PC-9 (cell line): ENCODE data around the gene LRMDA. TPM values are rescaled to one million over a fixed set of nuclear protein-coding genes. Genes with fewer than 3 reads are reported as not detected.

Source experiments
- BruUV-seq: library from RNA; stranded (reverse); fragments of 400-500 nt; replicated peaks from 2 replicates; lab custom pipeline; 2021; lab: Mats Ljungman, UMichigan
- CTCF ChIA-PET: fragments of 300-600 bp; sonication (Branson Sonifier 250); formaldehyde crosslinking; loops from one replicate; lab custom pipeline; 2022; ENCODE audit warnings: antibody characterized with exemption; lab: Charles Lee
- POLR2A ChIA-PET: fragments of 300-600 bp; sonication (Branson Sonifier 250); formaldehyde crosslinking; loops from one replicate; lab custom pipeline; 2022; ENCODE audit warnings: antibody characterized with exemption; ENCODE audit not compliant: unreplicated experiment; lab: Charles Lee
- DNase-seq, 2 experiments: peaks; one replicate each; pipeline versions ENCODE4 v3.0.0 to v3.0.0-alpha.2; 2015 to 2022; ENCODE audit warnings: mixed read lengths in 1 of 2
- H2AFZ ChIP-seq: fragments of 200-600 bp; sonication (generic); 2 replicates; pipeline ENCODE4 v1.8.1; 2017; ENCODE audit warnings: antibody characterized with exemption
- H3F3A ChIP-seq: fragments of 200-600 bp; sonication (generic); 2 replicates; pipeline ENCODE4 v1.8.1; 2017; ENCODE audit warnings: antibody characterized with exemption, mild to moderate bottlenecking, low read depth; ENCODE audit not compliant: insufficient read depth
- H3K27ac ChIP-seq: fragments of 200-600 bp; sonication (generic); 2 replicates; pipeline ENCODE4 v1.6.1; 2016; ENCODE audit warnings: mixed run types
- H3K27me3 ChIP-seq: fragments of 200-600 bp; sonication (generic); 2 replicates; pipeline ENCODE4 v1.6.1; 2016; ENCODE audit warnings: low read depth, mixed run types; ENCODE audit not compliant: insufficient read depth
- H3K36me3 ChIP-seq: fragments of 200-600 bp; sonication (generic); 2 replicates; pipeline ENCODE4 v1.6.1; 2016; ENCODE audit warnings: low read depth, mixed run types
- H3K4me1 ChIP-seq: fragments of 200-600 bp; sonication (generic); replicated peaks from 2 replicates; pipeline ENCODE4 v1.6.1; 2016; ENCODE audit warnings: mixed run types; ENCODE audit not compliant: insufficient read depth
- H3K4me2 ChIP-seq: fragments of 200-600 bp; sonication (generic); 2 replicates; pipeline ENCODE4 v1.6.1; 2017; ENCODE audit warnings: mixed run types
- H3K4me3 ChIP-seq: fragments of 200-600 bp; sonication (generic); 2 replicates; pipeline ENCODE4 v1.6.1; 2016; ENCODE audit warnings: mixed run types
- H3K79me2 ChIP-seq: fragments of 200-600 bp; sonication (generic); 2 replicates; pipeline ENCODE4 v1.6.1; 2017; ENCODE audit warnings: low read depth, mixed run types
- H3K9me2 ChIP-seq: fragments of 200-600 bp; sonication (generic); 2 replicates; pipeline ENCODE4 v1.8.1; 2017; ENCODE audit warnings: mild to moderate bottlenecking; ENCODE audit not compliant: insufficient read depth
- H3K9me3 ChIP-seq: fragments of 200-600 bp; sonication (generic); 2 replicates; pipeline ENCODE4 v1.8.1; 2016; ENCODE audit warnings: low read depth; ENCODE audit not compliant: insufficient read depth
- H4K20me1 ChIP-seq: fragments of 200-600 bp; sonication (generic); 2 replicates; pipeline ENCODE4 v1.8.1; 2017; ENCODE audit not compliant: insufficient read depth
- EZH2 ChIP-seq: fragments of 200-600 bp; sonication (generic); IDR thresholded peaks from 2 replicates; pipeline ENCODE4 v1.8.0; 2017; ENCODE audit warnings: antibody characterized with exemption, low read depth
- intact Hi-C: fragments of 100-400 bp; cut with micrococcal nuclease; formaldehyde crosslinking; loops from one replicate; pipeline ENCODE4 v1.10.0; 2022; ENCODE audit not compliant: unreplicated experiment
- total RNA-seq: library from RNA; stranded (reverse); gene quantifications from 2 replicates; pipeline ENCODE4 v1.2.3, GENCODE V29; 2021
- TF ChIP-seq, protein P1 (sequence below): fragments of 200-600 bp; sonication (generic); conservative IDR thresholded peaks from 2 replicates; pipeline ENCODE4 v1.6.1; 2017; ENCODE audit warnings: mixed run types, antibody characterized with exemption, mild to moderate bottlenecking, moderate library complexity

The LRMDA gene
- total RNA-seq, 1 experiment from 2014 or later: not detected

DNA sequence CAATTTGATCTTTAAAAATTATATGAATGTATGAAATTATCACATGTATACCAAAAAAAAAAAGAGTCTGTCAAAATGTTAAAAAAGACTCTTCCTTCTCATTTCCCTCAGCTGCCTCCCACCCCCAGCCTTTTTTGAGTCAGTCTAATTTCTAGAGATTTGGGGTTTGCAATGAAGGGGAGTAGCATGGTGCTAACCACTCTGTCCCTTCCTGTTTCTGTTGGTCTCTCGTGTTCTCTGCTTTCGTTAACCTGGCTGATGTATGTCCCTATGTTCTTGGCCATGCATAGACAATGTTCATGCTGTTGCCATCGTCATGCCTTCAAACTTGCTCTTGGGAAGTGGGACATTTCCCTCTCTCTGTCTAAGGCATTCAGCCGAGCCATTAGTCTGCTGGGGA lies 474.1 kb downstream of the LRMDA start:
- ChIA-PET CTCF (no interaction called here), POLR2A (no interaction called here)
- Histone ChIP-seq H2AFZ (no peak overlapping the region), H3K36me3 (no peaks in the 10 kb centered on the region), H3K4me2 (no peak overlapping the region), H3K4me3 (no peak overlapping the region), H3K4me1 (no peaks in the 10 kb centered on the region), H3K9me3 (no peaks in the 10 kb centered on the region), H4K20me1 (no peaks in the 10 kb centered on the region), H3K9me2 (no peaks in the 10 kb centered on the region), H3K79me2 (no peaks in the 10 kb centered on the region), H3K27me3 (no peaks in the 10 kb centered on the region), H3F3A (no peaks in the 10 kb centered on the region), H3K27ac (no peak overlapping the region)
- intact Hi-C loops: no loop called here
- TF ChIP-seq, protein P1, sequence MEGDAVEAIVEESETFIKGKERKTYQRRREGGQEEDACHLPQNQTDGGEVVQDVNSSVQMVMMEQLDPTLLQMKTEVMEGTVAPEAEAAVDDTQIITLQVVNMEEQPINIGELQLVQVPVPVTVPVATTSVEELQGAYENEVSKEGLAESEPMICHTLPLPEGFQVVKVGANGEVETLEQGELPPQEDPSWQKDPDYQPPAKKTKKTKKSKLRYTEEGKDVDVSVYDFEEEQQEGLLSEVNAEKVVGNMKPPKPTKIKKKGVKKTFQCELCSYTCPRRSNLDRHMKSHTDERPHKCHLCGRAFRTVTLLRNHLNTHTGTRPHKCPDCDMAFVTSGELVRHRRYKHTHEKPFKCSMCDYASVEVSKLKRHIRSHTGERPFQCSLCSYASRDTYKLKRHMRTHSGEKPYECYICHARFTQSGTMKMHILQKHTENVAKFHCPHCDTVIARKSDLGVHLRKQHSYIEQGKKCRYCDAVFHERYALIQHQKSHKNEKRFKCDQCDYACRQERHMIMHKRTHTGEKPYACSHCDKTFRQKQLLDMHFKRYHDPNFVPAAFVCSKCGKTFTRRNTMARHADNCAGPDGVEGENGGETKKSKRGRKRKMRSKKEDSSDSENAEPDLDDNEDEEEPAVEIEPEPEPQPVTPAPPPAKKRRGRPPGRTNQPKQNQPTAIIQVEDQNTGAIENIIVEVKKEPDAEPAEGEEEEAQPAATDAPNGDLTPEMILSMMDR: no peak
- no peak for TF ChIP-seq EZH2
- no TSS peak for BruUV-seq
- DNase-seq: no peak

DNA sequence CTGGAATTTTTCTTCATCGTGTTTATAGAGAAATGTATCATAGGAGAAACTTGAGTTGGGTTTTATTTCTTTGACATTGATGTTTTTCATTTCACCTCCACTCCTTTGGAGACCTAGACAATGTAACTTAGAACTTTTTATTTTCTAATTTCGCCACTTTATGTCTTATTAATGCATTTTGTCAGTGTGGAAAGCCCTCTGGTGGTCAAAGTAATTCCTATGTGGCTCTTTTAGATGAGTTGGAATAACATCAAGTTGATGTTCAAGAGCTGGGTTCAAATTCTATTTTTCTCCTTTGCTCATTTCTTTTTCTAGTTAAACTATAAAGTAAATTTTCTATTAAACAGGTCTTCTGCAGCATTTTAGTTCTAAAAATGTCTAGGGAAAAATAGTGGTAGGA lies 478.6 kb downstream of the LRMDA start:
- Histone ChIP-seq H3K4me2 (no peak overlapping the region), H2AFZ (no peak overlapping the region), H4K20me1 (no peaks in the 10 kb centered on the region), H3K4me3 (no peak overlapping the region), H3K36me3 (no peaks in the 10 kb centered on the region), H3K9me2 (no peaks in the 10 kb centered on the region), H3F3A (no peaks in the 10 kb centered on the region), H3K9me3 (no peaks in the 10 kb centered on the region), H3K79me2 (no peaks in the 10 kb centered on the region), H3K27me3 (no peaks in the 10 kb centered on the region), H3K4me1 (no peaks in the 10 kb centered on the region), H3K27ac (no peak overlapping the region)
- no TSS peak for BruUV-seq
- ChIA-PET CTCF (no interaction called here), POLR2A (no interaction called here)
- intact Hi-C loops: no loop called here
- TF ChIP-seq, protein P1: peak; percentile 73
- no peak for TF ChIP-seq EZH2
- no peak for DNase-seq

DNA sequence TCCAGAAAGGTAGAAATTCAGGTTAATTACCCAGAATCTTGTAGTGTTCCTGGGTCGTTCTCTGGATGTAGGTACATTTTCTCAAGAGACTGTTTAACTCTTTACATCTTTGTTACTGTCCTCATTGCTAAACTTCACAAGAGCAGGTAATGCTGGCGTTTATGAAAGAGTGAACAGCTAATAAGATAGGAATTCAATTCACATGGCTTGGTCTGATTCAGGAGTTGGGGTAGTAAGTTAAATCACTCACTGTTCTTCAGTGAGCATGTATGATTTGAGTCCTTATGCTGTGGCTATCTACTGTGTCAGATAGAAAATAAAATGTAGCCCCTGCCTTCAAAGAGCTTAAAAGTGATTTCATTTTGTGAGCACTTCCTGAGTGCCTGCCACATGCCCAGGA lies 480.0 kb downstream of the LRMDA start:
- no TSS peak for BruUV-seq
- intact Hi-C loops: no loop called here
- no peaks in the 10 kb centered on the region for H4K20me1 ChIP-seq
- H3F3A ChIP-seq: no peaks in the 10 kb centered on the region
- no peaks in the 10 kb centered on the region for H3K79me2 ChIP-seq
- H3K27ac ChIP-seq: no peak overlapping the region
- H3K4me1 ChIP-seq: no peaks in the 10 kb centered on the region
- no peaks in the 10 kb centered on the region for H3K9me2 ChIP-seq
- H3K9me3 ChIP-seq: no peaks in the 10 kb centered on the region
- TF ChIP-seq, protein P1: no peak
- TF ChIP-seq EZH2: no peak
- no peaks in the 10 kb centered on the region for H3K27me3 ChIP-seq
- no peak overlapping the region for H2AFZ ChIP-seq
- ChIA-PET CTCF (no interaction called here), POLR2A (no interaction called here)
- no peak overlapping the region for H3K4me2 ChIP-seq
- no peak for DNase-seq
- H3K36me3 ChIP-seq: no peaks in the 10 kb centered on the region
- no peak overlapping the region for H3K4me3 ChIP-seq
